Stimulated activated naive CD8-positive, alpha-beta T cell treated with anti-CD3 and anti-CD28 coated beads, Interleukin-15, Interleukin-2, amounts not matched to agents 100 ng/mL and 50 ng/mL, for 24 hours (primary cell): ENCODE results near the gene HPS4.

ENCODE experiments used
- H3K27ac Mint-ChIP-seq: one replicate; pipeline ENCODE4 v1.8.0; 2021; ENCODE audit warnings: mild to moderate bottlenecking, mixed read lengths
- H3K27me3 Mint-ChIP-seq: one replicate; pipeline ENCODE4 v1.8.0; 2021; ENCODE audit warnings: mixed read lengths
- H3K36me3 Mint-ChIP-seq: one replicate; pipeline ENCODE4 v1.8.0; 2021; ENCODE audit warnings: low read depth, mixed read lengths
- H3K4me1 Mint-ChIP-seq: one replicate; pipeline ENCODE4 v1.8.0; 2021; ENCODE audit warnings: low read depth, mixed read lengths
- H3K4me3 Mint-ChIP-seq: one replicate; pipeline ENCODE4 v1.8.0; 2021; ENCODE audit warnings: mild to moderate bottlenecking, mixed read lengths
- H3K9me3 Mint-ChIP-seq: one replicate; pipeline ENCODE4 v1.8.0; 2021; ENCODE audit warnings: mixed read lengths

Gene HPS4

DNA sequence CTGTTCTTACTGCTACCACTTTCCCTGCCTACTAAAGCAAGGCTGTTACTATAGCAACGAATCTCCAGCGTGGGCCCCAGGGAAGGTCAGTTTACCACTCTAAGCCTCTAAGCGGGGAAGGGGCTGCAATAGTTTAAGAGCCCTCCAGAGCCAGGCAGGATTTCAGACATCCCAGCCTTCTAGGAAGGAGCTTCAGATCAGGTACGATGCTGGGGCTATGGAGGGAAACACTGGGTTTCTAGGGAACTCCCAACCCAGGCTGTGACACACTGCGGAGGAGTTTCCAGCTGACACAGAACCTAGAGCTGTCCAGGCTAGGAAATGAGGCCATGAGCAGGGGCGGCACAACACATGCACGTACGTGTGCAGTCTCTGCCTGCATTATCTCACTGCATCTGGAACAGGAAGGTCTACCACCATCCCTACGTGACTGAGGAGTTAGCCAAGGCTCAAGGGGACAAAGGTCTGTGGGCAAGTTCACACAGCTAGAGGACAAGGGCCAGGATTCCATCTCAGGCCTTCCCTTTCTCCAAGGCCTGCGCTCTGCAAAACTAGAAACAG is 20.4 kb downstream of the HPS4 start:
- Mint-ChIP-seq H3K27ac (no peak overlapping the region), H3K27me3 (no peaks in the 10 kb centered on the region), H3K4me3 (no peak overlapping the region), H3K4me1 (no peaks in the 10 kb centered on the region), H3K9me3 (no peaks in the 10 kb centered on the region), H3K36me3 (peaks cover 62% of the 10 kb centered on the region)

DNA sequence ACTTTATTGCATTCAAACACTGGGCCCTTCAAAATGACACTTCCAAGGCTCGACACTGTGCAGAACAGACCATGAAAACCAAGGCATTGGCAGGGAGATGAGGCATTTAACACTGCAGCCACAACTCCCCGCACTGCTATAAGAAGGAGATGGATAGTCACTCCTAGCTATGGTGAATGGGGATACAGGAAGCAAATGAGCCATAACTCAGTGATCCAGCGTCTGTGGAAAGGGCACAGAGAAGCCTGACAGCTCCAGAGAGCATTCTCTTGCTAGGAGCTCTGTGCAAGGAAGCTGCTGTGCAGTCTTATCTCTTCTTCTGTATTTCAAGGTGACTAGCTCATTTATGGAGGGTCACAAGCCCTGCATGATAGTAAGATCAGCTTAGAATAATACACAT is 20.9 kb downstream of the HPS4 start:
- H3K4me1 Mint-ChIP-seq, result no peaks in the 10 kb centered on the region
- H3K36me3 Mint-ChIP-seq, result peaks cover 61% of the 10 kb centered on the region
- no peak overlapping the region for H3K4me3 Mint-ChIP-seq
- no peaks in the 10 kb centered on the region for H3K9me3 Mint-ChIP-seq
- no peak overlapping the region for H3K27ac Mint-ChIP-seq
- H3K27me3 Mint-ChIP-seq, result no peaks in the 10 kb centered on the region

- Mint-ChIP-seq H3K4me3 (no peak overlapping the region), H3K27ac (no peak overlapping the region), H3K9me3 (no peaks in the 10 kb centered on the region), H3K36me3 (peaks cover 62% of the 10 kb centered on the region), H3K27me3 (no peaks in the 10 kb centered on the region), H3K4me1 (no peaks in the 10 kb centered on the region)
Observed at GRCh38 chr22:26462051-26462450, 21.5 kb downstream of the HPS4 start.

DNA sequence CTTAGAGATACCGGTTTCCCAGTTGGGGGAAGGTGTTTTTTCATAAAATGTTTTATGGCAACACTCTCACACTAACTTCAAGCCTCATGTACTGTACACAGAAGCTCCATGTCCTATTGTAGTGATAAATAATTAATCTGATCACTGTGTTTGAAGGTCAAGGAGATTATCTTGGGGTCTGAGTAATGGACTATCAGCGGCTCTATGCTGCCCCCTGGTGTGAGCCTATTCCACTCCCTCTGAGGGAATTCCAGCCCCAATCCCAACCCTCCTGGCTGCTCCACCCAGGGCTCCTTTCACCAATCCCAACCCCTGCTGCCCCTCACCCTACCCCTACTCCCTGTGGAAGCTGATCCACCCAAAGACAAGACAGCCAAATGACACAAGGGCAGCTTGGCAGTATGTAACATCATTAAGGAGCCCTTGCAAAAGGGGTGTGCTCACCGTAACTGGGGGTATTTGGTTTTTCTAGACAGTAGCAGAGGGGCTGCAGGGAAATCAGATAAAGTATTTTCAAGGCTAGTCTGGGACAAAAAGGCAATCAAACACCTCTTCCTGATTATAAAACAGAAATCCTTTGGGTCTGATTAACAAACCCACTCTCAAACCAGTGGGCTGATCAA is 22.3 kb downstream of the HPS4 start:
- Mint-ChIP-seq H3K4me3 (no peak overlapping the region), H3K4me1 (no peaks in the 10 kb centered on the region), H3K9me3 (no peaks in the 10 kb centered on the region), H3K36me3 (peaks cover 55% of the 10 kb centered on the region), H3K27ac (no peak overlapping the region), H3K27me3 (no peaks in the 10 kb centered on the region)

- H3K4me3 Mint-ChIP-seq, result no peak overlapping the region
- H3K4me1 Mint-ChIP-seq, result no peaks in the 10 kb centered on the region
- peaks cover 55% of the 10 kb centered on the region for H3K36me3 Mint-ChIP-seq
- H3K27me3 Mint-ChIP-seq, result no peaks in the 10 kb centered on the region
- no peak overlapping the region for H3K27ac Mint-ChIP-seq
- no peaks in the 10 kb centered on the region for H3K9me3 Mint-ChIP-seq
Observed at GRCh38 chr22:26460202-26460601, 23.4 kb downstream of the HPS4 start.

DNA sequence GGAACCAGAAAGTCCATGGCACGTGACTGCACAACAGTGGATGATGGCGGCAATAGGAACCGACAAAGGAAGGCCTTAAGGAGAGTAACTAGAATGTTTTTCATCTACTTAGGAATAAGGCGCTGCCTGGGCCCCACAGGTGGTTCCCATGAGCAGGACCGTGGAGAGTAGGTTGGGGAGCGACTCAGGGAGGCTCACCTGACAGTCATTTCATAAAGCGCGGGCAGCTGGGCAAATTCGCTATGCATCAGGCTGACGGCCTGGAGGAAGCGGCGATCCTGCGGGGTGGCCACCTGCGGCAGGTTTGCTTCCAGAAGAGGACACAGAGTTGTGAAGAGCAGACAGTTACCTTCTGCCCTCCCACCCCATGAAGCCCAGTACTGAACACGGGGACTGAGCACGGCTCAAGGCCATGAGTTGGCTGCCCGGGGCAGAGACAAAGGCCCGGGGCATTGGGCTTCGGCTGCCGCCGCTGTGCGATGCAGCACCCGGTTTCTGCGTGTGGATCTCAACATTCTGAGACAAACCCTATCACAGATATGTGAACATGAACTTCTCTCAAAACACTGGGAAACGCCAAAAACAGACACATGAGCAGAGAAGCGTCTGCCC is 25.8 kb downstream of the HPS4 start:
- Mint-ChIP-seq H3K4me3 (no peak overlapping the region), H3K9me3 (no peaks in the 10 kb centered on the region), H3K27ac (no peak overlapping the region), H3K4me1 (no peaks in the 10 kb centered on the region), H3K27me3 (no peaks in the 10 kb centered on the region), H3K36me3 (peaks cover 42% of the 10 kb centered on the region)

GRCh38 chr22:26453812-26454500 is 29.6 kb downstream of the HPS4 start:
- no peak overlapping the region for H3K4me3 Mint-ChIP-seq
- H3K36me3 Mint-ChIP-seq, result peaks cover 40% of the 10 kb centered on the region
- no peaks in the 10 kb centered on the region for H3K9me3 Mint-ChIP-seq
- H3K27ac Mint-ChIP-seq, result no peak overlapping the region
- no peaks in the 10 kb centered on the region for H3K27me3 Mint-ChIP-seq
- no peaks in the 10 kb centered on the region for H3K4me1 Mint-ChIP-seq

- no peaks in the 10 kb centered on the region for H3K9me3 Mint-ChIP-seq
- H3K27ac Mint-ChIP-seq, result no peak overlapping the region
- no peak overlapping the region for H3K4me3 Mint-ChIP-seq
- H3K36me3 Mint-ChIP-seq, result peaks cover 37% of the 10 kb centered on the region
- no peaks in the 10 kb centered on the region for H3K4me1 Mint-ChIP-seq
- no peaks in the 10 kb centered on the region for H3K27me3 Mint-ChIP-seq
Observed at GRCh38 chr22:26453216-26453615, 30.4 kb downstream of the HPS4 start.

DNA sequence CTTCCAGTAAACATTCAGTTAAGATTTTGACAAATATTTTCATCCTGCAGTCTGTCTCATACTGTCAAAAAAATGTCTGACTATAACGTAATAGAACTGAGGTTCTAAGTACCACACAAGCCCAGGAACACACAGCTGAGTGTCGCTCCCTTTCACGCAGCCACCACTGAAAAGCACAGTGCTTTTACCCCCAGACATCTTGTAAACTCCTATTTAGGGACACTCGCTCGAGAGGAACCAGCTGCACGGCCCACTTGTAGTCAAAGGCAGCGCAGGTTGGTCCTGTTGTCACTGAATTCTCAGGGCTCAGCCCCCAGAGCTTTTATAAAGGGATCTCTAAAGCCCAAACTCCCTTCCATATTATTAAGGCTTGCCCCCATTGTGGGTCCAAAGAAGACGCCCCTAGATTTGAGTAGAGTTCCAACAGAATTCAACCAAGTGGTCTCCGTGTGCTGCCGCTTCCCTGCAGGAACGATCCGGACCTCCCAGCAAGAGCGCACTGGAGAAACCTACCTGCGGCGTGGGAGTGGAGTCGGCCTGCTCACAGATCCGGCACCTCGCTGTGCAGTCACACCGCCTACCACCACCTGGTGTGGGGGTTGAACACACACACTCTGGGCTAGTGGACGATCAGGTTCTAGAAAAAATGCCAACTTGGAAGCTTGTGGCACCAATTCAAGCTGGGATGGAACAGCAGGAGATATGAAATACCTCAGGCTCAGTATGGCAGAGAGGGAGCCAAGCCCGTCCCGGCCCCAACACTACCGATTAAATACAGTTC is 31.2 kb downstream of the HPS4 start:
- no peaks in the 10 kb centered on the region for H3K4me1 Mint-ChIP-seq
- no peak overlapping the region for H3K4me3 Mint-ChIP-seq
- H3K9me3 Mint-ChIP-seq, result no peaks in the 10 kb centered on the region
- H3K27me3 Mint-ChIP-seq, result no peaks in the 10 kb centered on the region
- no peak overlapping the region for H3K27ac Mint-ChIP-seq
- peaks cover 32% of the 10 kb centered on the region for H3K36me3 Mint-ChIP-seq

DNA sequence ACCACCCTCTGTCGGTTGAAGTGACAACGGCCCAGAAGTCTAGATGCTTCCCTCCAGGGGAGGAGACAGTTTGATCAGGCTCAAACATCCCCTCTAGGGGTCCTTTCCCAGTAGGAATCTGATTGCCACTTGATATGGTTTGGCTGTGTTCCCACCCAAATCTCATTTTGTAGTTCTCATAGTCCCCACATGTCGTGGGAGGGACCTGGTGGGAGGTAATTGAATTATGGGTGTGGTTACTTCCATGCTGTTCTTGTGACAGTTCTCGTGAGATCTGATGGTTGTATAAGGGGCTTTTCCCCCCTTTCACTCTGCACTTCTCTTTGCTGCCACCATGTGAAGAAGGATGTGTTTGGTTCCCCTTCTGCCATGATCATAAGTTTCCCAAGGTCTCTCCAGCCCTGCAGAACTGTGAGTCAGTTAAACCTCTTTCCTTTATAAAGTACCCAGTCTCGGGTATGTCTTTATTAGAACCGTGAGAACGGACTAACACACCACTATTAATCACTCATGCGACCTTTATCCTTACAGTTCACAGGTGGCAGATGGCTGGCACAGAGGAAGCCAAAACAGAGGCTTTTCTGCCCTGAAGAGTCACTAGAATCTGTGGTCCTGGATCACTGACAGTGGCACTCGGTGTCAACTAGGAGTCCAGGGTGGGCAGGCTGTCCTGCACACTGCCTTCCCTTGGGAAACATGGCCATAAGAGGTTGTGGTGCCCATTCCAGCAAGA is 33.0 kb downstream of the HPS4 start:
- peaks cover 24% of the 10 kb centered on the region for H3K36me3 Mint-ChIP-seq
- no peaks in the 10 kb centered on the region for H3K4me1 Mint-ChIP-seq
- H3K27me3 Mint-ChIP-seq, result no peaks in the 10 kb centered on the region
- H3K9me3 Mint-ChIP-seq, result no peaks in the 10 kb centered on the region
- no peak overlapping the region for H3K4me3 Mint-ChIP-seq
- H3K27ac Mint-ChIP-seq, result no peak overlapping the region

DNA sequence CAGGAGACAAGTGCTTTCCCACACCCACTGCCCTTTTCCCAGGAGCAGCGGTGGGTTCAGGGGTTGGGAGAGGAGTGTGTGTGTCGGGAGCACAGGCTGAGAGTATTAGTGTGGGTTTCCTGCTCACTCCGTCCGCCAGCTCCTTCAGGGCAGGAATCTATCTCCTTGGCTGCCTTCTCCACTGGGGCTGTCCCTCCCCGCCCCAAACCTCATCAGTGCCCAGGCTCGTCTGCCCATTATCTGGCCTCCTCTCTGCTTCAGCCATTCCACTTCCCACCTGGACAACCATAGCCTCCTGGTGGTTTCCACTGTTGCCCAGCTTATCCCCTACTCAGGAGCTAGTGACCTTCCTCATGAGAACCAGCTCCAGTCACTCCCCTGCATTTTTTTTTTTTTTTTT is 34.6 kb downstream of the HPS4 start:
- no peaks in the 10 kb centered on the region for H3K4me1 Mint-ChIP-seq
- no peaks in the 10 kb centered on the region for H3K9me3 Mint-ChIP-seq
- no peaks in the 10 kb centered on the region for H3K27me3 Mint-ChIP-seq
- H3K36me3 Mint-ChIP-seq, result peaks cover 28% of the 10 kb centered on the region
- H3K27ac Mint-ChIP-seq, result no peak overlapping the region
- no peak overlapping the region for H3K4me3 Mint-ChIP-seq

DNA sequence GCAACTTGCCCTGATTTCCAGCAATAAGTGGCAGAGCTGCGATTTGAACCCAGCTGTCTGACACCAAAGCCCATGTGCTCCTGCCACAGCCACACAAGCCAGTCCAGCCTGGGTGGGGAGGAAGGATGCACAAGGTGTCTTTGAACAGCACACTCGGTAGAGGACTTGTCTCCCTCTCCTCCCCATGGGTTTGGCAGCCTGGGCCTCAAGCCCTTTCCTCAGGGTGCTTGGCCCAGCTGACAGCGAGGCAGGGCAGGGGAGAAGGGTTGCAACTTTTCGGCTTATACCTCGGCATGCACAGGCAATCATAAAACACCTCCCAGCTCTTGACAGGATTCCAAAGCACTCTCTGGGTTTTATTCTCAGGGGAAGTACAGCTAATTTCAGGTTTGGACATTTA is 35.2 kb downstream of the HPS4 start:
- Mint-ChIP-seq H3K36me3 (peaks cover 27% of the 10 kb centered on the region), H3K4me1 (no peaks in the 10 kb centered on the region), H3K9me3 (no peaks in the 10 kb centered on the region), H3K27ac (no peak overlapping the region), H3K27me3 (no peaks in the 10 kb centered on the region), H3K4me3 (no peak overlapping the region)

DNA sequence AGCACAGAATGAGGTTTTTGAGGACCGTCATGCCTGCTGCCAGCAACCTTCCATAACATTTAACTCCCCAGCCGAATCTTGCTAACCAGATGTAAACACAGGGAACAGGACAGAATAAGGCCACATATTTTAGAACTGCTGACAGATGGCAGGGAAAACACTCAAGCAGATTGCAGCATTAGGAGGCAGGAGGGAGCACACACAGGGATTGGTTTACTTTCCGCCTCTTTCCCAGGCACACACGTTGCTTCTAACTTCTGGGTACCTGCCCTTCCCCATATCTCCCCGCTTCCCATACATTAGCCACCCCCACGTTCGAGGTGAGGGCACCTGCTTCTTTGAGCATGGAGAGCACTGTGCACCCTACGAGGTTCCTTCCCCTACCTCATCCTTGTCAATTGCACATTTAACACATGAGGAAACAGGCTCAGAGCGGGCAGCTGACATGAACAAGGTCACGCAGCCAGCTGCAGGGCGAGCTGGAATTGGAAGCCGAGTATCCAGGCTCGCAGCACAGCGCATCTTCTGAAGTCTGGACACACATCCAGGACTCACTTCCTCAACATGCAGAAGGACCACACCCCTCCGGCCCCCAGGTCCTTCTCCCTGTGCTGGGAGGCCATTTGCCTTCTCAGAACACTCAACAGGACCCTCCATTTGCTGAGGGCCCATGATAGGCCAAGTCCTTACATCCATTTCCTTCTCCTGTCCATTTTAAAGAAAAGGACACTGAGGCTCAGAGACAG is 35.8 kb downstream of the HPS4 start:
- no peak overlapping the region for H3K4me3 Mint-ChIP-seq
- H3K9me3 Mint-ChIP-seq, result no peaks in the 10 kb centered on the region
- H3K36me3 Mint-ChIP-seq, result peaks cover 33% of the 10 kb centered on the region
- no peaks in the 10 kb centered on the region for H3K27me3 Mint-ChIP-seq
- no peaks in the 10 kb centered on the region for H3K4me1 Mint-ChIP-seq
- H3K27ac Mint-ChIP-seq, result no peak overlapping the region
